ENCODE data around the gene DDX55. TPM values are rescaled to one million over a fixed set of nuclear protein-coding genes. Genes with fewer than 3 reads are reported as not detected.

DDX55 gene
- total RNA-seq, 2 experiments from 2014 or later, result 51.7 to 55.4 TPM

GRCh38 chr12:123645380-123645779 is 43.5 kb downstream of the DDX55 start:
- H3K27ac Mint-ChIP-seq, result no peak overlapping the region
- no peak for TF ChIP-seq CTCF (IDR thresholded peaks at IDR 0.05)
- ATAC-seq, result no peak
- CTCF ChIA-PET, result no interaction called here
- peaks cover 2% of the 10 kb centered on the region for H3K4me1 Mint-ChIP-seq (ENCODE audit: low read depth)
- peaks cover 39% of the 10 kb centered on the region for H3K36me3 Mint-ChIP-seq (ENCODE audit: low read depth)
- H3K27me3 Mint-ChIP-seq, result no peaks in the 10 kb centered on the region
- H3K4me3 Mint-ChIP-seq, result no peak overlapping the region
- intact Hi-C loops (cut with micrococcal nuclease), result no loop called here
- POLR2A ChIA-PET, result interaction anchor here (0.6 to 1.0 kb wide), 2 partner anchors 15 to 321 kb away, joined by 3 to 5 read pairs; no protein-coding TSS in a partner anchor
- H3K9me3 Mint-ChIP-seq, result no peaks in the 10 kb centered on the region
- DNase-seq, result no peak

- no peaks in the 10 kb centered on the region for H3K9me3 Mint-ChIP-seq
- no peaks in the 10 kb centered on the region for H3K4me1 Mint-ChIP-seq (ENCODE audit: low read depth)
- POLR2A ChIA-PET, result interaction anchor here (0.5 to 1.0 kb wide), 3 partner anchors 11 to 321 kb away, joined by 3 read pairs; no protein-coding TSS in a partner anchor
- ATAC-seq (no peak), DNase-seq (no peak)
- intact Hi-C loops (cut with micrococcal nuclease), result no loop called here
- H3K27me3 Mint-ChIP-seq, result no peaks in the 10 kb centered on the region
- H3K36me3 Mint-ChIP-seq (ENCODE audit: low read depth), result peaks cover 40% of the 10 kb centered on the region
- H3K4me3 Mint-ChIP-seq, result no peak overlapping the region
- CTCF ChIA-PET, result no interaction called here
- no peak for TF ChIP-seq CTCF (IDR thresholded peaks at IDR 0.05)
- H3K27ac Mint-ChIP-seq, result no peak overlapping the region
These were observed 44.0 kb downstream of the DDX55 start for GRCh38 chr12:123645878-123646277.

- Mint-ChIP-seq H3K9me3 (no peaks in the 10 kb centered on the region), H3K36me3 (ENCODE audit: low read depth) (peaks cover 45% of the 10 kb centered on the region), H3K27me3 (no peaks in the 10 kb centered on the region), H3K4me3 (no peak overlapping the region), H3K4me1 (ENCODE audit: low read depth) (no peaks in the 10 kb centered on the region), H3K27ac (no peak overlapping the region)
- DNase-seq (no peak), ATAC-seq (no peak)
- ChIA-PET CTCF (no interaction called here), POLR2A (no interaction called here)
- TF ChIP-seq CTCF (IDR thresholded peaks at IDR 0.05), result no peak
- intact Hi-C loops (cut with micrococcal nuclease), result no loop called here
These were observed 46.5 kb downstream of the DDX55 start for GRCh38 chr12:123648401-123648800.

GRCh38 chr12:123654129-123654701 is 52.3 kb downstream of the DDX55 start:
- intact Hi-C loops (cut with micrococcal nuclease), result no loop called here
- no peak for TF ChIP-seq CTCF (IDR thresholded peaks at IDR 0.05)
- ChIA-PET POLR2A (no interaction called here), CTCF (no interaction called here)
- Mint-ChIP-seq H3K27ac (no peak overlapping the region), H3K4me1 (ENCODE audit: low read depth) (no peaks in the 10 kb centered on the region), H3K36me3 (ENCODE audit: low read depth) (peaks cover 44% of the 10 kb centered on the region), H3K27me3 (no peaks in the 10 kb centered on the region), H3K4me3 (no peak overlapping the region), H3K9me3 (no peaks in the 10 kb centered on the region)
- ATAC-seq (no peak), DNase-seq (no peak)

GRCh38 chr12:123655420-123655819 is 53.5 kb downstream of the DDX55 start:
- POLR2A ChIA-PET, result interaction anchor here (1.0 kb wide), 1 partner anchor 21 kb away, joined by 3 read pairs; no protein-coding TSS in a partner anchor
- no peaks in the 10 kb centered on the region for H3K9me3 Mint-ChIP-seq
- no peak for ATAC-seq
- TF ChIP-seq CTCF (IDR thresholded peaks at IDR 0.05), result no peak
- no peak overlapping the region for H3K27ac Mint-ChIP-seq
- DNase-seq, result no peak
- H3K4me3 Mint-ChIP-seq, result no peak overlapping the region
- intact Hi-C loops (cut with micrococcal nuclease), result no loop called here
- H3K36me3 Mint-ChIP-seq (ENCODE audit: low read depth), result peaks cover 47% of the 10 kb centered on the region
- H3K4me1 Mint-ChIP-seq (ENCODE audit: low read depth), result peaks cover 6% of the 10 kb centered on the region
- CTCF ChIA-PET, result interaction anchor here (1.5 kb wide), 1 partner anchor 187 kb away, joined by 3 read pairs; no protein-coding TSS in a partner anchor
- no peaks in the 10 kb centered on the region for H3K27me3 Mint-ChIP-seq
